COLO668 (cell line): ENCODE results near the gene CRTC3.
"Not testable (repeated sequence)": the region's sequence is repeated elsewhere in the genome, so short reads cannot be mapped to it uniquely, and the experiment has no call there.

ENCODE experiments used
- DNase-seq: peaks from one replicate; lab custom pipeline; 2025; ENCODE audit not compliant: unreplicated experiment; lab: John Stamatoyannopoulos, UW

The CRTC3 gene

DNA sequence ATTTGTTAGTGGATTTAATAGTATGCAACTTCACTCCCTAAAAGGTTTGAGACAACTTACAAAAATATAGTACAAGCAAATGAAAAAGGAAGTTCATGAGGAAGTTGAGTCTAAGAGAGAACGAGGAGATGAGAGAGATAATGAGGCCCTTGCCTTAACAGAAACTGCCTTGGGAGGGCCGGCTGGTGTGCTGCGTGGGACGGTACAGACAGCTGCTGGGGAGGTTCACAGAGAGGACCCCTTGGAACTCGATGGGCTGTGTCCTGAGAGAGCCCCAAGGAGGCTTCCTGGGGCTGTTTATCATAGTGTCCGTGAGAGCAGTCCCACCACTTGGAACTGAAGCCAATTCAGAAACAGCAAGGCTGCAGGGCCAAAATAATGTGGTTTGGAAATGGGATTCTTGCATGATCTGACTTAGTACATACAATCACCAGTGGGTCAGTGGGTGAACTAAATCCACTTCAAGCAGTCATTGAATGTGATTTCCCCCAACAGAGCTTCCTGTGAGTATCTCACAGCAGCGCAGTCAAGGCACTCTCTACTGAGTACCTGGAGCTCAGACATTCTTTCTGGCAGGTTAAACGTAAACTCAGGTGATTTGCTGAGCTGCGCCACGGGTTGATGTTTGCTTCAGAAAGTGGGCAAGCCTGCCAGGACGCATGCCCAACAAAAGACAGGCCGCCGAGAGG is 90.8 kb downstream of the CRTC3 start:
- DNase-seq = no peak

DNA sequence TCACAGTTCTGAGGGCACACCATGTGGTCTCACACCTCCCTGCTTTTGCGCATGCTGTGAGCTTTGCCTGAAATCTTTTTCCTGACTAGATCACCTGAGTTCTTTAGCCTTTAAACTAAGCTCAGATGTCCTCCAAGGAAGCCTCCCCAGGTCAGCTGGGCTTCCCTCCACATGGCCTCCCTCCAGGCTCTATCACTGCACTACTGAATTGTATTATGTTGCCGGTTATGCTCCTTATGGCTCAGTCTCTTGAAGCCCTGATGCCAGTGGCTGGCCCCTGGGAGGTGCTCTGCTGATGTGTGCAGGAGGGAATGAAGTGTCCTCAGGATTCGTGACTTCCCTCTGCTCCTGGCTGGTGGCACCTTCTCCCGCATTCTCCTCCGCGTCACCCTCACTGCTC is 94.1 kb downstream of the CRTC3 start:
- no peak for DNase-seq

DNA sequence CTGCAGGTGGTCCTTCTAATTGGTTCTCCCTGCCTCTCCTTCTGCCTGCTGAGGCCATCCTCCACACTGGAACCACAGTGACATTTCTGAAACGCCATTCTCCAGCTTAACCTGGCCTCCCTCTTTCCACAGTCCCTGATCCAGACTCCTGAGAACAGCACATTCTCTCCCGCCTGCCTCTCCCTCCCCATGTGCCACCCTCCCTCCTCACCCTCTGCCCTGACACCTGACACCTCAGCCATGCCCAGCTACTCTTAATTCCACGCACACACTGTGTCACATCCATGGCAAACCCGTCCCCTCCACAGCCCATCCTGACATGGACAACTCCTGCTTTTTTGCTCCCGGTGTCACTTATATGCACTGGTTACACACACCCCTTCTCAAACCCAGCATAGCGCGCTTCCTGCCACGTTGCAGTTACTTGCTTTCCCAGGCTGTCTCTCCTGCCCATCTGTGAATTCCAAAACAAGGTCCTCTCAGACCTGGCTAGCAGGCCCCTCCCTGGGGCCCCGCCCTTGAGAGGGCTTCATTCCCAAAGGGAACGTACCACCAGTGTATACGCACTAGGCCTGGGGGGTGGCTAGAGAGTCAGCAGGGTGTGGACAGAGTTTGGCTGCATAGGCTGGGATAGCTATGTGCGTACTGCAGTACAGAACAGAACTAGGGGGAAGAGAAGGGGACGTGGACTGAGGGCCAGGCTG is 94.7 kb downstream of the CRTC3 start:
- no peak for DNase-seq

DNA sequence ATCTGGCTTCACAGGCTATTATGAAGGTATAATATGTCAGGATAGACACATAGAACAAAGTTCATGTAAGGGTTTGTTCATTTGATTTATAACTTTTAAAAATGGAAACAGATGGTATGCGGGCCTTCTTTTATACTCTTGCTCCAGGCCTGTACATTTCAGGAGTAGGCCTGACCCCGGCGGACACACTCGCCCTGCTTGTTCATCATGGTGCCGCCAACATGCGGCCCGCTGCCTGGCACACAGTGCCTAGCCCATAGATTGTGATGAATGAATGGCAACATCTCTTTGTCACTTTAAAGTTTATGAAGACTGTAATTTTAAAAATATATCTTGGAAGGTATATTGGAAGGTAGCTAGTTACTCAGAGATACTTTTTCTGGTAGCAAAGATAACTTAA is 95.3 kb downstream of the CRTC3 start:
- DNase-seq = no peak

DNA sequence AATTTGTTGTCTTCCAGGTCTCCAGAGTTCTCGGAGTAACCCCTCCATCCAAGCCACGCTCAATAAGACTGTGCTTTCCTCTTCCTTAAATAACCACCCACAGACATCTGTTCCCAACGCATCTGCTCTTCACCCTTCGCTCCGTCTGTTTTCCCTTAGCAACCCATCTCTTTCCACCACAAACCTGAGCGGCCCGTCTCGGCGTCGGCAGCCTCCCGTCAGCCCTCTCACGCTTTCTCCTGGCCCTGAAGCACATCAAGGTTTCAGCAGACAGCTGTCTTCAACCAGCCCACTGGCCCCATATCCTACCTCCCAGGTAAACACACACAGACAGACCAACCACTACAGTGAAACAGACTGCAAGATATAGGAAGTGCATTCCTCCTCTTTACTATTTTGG is 99.5 kb downstream of the CRTC3 start:
- no peak for DNase-seq

DNA sequence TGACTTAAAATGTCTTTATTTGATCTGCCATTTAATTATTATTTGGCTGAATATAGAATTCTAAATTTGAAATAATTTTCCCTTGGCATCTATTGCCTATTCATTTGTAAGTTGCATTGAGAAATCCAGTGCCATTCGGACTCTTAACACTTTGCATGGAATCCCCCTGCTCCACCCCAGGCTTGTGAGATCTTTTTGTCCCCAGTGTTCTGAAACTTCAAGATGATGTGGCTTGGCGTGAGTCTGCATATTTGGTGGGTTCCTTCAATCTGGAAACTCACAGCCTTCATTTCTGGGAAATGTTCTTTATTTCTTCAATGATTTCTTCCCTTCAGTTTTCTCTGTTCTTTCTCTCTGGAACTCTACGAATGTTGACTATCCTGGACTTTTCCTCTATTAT is 103.6 kb downstream of the CRTC3 start:
- no peak for DNase-seq

DNA sequence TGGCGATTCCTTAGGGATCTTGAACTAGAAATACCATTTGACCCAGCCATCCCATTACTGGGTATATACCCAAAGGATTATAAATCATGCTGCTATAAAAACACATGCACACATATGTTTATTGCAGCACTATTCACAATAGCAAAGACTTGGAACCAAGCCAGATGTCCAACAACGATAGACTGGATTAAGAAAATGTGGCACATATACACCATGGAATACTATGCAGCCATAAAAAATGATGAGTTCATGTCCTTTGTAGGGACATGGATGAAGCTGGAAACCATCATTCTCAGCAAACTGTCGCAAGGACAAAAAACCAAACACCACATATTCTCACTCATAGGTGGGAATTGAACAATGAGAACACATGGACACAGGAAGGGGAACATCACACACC is 107.3 kb downstream of the CRTC3 start:
- DNase-seq = not testable (repeated sequence)

DNA sequence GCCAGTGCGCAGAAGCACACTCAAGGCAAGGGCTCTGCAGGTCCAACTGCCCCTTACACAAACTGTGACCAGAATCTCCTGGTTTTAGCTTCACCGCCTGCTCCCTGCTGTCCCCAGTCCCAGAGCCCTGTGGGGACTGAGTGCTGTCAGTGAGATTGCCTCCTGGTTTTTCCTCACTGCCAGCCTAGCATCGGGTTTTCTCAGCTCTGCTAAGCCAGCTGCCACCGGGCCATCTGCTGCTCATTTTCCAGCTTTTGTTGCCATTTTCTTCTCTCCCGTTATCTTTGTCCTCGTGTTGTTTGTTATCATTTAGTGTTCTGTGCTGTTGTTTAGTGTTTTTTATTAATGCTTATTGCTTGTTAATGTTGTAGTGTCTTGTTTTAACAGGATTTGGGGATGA is 108.0 kb downstream of the CRTC3 start:
- DNase-seq = no peak

DNA sequence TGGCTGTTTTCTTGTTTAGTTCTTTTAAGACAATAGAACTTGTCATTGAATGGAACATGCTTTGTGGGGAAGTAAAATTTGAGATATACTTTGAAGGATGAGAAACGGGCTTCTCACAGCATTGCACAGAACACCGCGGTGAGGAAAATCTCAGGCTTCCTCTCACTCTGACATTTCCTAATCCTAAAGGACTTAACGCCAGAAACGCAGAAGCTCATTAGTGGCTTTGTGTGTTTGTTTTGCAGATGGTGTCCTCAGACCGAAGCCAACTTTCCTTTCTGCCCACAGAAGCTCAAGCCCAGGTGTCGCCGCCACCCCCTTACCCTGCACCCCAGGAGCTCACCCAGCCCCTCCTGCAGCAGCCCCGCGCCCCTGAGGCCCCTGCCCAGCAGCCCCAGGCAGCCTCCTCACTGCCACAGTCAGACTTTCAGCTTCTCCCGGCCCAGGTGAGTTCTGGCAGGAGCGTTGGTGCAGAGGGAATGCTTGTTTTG is 108.5 kb downstream of the CRTC3 start:
- DNase-seq = no peak

DNA sequence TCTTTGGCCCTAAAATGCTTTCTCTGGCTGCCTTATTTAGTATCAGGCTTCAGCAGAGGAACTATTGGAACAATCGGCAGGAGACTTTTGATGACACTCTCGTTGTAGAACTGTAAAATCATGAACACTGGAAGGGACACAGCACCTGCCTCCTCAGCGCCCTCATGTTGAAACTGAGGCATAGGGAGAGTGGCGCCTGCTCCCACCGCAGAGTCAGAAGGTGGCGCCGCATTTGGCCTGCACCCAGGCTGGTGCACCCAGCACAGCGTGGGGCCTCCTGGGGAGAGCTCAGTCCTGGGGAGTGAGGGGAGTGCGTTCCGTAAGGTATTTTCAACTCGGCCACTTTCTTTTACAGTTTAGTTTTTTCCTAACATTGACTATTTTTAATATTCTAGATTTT is 109.2 kb downstream of the CRTC3 start:
- no peak for DNase-seq

DNA sequence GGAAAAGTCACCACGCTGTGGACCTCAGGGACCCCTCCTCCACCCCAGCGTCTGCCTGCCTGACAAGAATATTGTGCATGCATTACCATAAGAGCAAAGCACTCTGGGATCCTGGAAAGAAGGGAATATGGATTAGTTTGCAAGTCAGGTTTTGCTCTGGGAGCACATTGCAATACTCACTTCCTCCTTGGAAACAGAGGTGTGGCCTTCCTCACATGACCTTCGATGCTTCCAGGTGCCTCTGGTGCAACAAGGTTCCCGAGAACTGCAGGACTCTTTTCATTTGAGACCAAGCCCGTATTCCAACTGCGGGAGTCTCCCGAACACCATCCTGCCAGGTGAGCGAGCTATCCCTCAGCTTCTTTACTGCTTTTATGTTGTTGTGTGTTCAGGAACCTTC is 111.1 kb downstream of the CRTC3 start:
- DNase-seq = no peak

DNA sequence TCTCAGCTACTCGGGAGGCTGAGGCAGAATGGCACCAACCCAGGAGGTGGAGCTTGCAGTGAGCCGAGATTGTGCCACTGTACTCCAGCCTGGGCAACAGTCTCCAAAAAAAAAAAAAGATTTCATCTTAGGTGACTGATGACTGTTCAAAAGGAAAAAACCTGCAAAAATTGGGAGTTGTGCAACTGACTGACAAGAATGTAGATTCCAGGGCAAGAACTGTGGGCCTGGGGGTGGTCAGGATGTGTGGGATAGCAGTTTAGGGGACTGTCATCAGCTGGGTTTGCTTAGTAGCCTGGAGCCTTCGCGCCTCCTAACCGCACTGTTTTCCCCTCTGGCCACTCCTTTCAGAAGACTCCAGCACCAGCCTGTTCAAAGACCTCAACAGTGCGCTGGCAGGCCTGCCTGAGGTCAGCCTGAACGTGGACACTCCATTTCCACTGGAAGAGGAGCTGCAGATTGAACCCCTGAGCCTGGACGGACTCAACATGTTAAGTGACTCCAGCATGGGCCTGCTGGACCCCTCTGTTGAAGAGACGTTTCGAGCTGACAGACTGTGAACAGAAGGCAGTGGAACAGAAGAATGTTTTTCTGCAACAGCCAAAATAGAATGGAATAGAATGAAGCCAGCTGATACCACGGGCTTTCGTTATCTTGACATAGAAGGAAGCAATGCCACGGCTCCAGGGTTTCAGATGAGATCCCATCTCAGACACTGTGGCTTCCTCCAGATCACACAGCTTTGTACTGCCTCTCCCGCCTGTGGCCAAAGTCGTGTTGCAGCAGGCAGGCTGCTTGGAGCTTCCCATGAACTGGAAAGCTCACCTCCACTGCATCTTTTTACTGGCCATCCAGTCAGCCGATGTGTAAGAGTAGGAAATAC is 112.1 kb downstream of the CRTC3 start:
- no peak for DNase-seq

DNA sequence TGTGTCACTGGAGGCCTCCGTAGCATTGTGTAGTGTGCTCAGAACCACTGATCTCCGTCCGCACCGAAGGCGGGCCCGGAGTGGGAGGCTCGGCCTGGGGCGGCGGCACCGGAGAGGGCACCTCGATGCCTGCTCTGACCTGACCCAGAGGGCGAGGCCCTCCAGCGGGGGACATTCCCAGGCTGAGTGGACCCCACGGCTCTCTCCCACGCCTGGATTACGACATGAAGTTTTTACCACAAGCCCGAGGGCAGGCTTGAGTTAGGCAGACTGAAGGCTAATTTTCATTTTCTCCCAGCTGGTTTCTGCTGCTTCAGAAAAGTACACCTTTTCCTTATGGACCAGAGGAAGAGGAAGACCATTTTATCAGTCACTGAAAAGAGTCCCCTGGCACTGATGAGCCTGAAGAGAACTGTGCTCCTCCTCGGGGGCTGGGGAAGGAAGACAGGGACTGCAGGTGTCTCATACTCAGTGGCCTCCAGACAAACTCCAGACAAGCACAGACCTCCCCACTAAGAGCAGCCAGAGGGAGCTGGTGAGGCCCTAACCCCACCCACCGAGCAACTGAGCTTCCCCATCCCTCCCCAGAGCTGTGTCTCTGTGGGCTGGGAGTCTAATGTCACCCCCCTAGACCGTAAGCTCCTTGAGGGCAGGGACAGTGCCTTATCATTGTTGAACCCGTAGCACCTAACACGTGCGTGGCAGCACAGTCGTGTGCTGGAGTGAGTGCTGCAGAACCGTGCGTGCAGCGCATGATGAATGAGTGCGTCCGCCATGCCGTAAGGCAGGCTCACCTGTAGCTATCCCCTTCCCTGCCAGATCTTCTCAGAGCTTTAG is 113.0 kb downstream of the CRTC3 start:
- DNase-seq = no peak

DNA sequence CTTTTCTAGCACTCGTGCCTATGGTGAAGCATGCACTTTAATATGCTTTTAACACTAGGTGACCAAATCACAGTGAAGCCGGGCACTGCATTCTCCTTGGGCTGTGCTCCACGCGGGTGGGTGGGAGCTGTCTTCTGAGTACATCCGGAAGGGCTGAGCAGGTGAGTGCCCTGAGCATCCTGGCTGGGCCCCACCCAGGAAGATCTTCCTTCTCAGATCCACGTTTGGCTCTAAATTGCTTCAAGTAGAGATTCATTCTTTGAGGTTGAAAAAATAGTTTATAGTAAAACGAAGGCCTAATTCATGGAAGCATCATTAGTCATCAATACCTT is 113.5 kb downstream of the CRTC3 start:
- no peak for DNase-seq

DNA sequence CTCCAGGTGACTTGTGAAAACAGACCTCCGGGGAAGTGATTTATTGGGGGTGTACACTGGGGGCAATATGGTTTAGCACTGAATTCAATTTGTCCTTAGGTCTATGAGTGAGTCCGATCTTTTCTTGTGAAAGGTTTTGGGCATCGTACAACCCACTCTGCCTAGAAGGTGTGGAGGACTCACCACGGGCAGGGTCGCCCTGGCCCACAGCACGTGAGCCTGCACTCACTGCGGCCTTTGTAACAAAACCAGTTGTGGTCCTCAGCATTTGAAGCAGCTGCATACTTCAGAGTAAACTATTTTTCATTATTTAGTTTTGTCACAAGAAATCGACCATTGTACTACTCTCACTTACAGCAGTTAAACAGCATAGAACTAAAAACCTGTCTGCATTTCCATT is 114.8 kb downstream of the CRTC3 start:
- no peak for DNase-seq

DNA sequence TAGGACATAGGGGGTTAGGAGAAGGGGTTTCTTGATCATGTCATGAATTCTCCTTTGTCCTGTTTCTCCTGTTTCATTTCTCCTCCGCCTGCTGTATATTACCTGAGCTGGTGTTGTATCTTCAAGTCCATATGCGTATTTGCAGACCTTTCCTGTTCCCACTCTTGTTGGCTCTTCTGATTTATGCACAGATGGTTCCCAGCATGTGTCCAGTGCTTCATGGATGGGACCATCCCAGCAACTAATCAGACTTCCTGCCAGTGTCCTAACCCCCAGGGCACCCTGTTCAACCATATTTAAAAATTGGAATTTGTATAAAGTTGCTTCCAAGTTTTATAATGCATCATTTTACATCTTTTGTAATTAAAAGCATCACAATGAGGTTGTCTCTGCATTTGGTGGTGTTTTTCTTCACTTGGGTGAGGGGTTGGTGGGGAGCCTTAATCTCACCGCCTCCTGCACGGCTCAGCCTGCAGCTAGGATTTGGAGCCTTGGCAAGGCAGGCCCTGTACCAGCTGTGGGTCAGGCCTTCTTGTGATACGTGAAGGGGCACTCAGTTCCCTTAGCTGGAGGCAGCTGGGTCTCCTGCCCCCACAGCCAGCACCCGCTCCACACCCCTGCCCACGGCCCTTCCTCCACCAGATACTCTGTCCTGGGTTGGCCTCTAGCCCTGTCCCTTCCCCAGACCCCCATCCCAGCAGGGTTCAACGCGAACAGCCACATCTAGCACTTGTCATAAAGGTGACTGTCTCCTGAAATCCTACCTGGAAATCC is 115.4 kb downstream of the CRTC3 start:
- DNase-seq = no peak

DNA sequence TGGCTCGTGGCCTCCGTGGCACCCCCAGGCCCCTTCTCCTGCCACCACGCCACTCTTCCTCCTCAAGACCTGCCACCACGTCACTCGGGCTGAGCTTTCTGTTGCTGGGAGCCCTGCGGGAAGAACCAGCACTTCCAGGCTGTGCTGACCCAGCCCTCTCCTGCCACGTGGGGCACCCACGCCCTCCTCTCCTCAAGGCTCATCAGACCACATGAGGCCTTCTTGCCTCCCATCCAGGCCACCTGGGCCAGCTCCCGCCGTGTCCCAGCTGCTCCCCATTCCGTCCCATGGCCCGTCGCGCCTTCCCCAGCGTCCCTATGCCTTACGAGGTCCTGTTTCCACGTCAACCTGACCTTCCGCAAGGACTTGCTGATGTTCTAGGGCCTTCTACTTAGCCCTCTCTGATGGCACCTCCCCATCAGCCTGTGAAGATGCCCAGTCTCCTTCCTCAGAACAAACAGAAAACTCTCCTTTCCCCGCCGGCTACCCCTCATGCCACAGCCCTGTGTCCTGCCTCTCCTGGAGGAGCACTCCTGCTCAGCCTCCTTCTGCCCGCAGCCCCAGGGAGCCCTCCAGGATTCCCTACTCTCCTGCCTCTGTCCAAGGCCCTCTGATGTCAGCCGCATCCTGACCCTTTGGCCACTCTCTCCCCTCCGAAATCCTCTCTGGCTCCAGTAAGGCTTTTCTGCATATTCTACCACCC is 116.3 kb downstream of the CRTC3 start:
- no peak for DNase-seq

DNA sequence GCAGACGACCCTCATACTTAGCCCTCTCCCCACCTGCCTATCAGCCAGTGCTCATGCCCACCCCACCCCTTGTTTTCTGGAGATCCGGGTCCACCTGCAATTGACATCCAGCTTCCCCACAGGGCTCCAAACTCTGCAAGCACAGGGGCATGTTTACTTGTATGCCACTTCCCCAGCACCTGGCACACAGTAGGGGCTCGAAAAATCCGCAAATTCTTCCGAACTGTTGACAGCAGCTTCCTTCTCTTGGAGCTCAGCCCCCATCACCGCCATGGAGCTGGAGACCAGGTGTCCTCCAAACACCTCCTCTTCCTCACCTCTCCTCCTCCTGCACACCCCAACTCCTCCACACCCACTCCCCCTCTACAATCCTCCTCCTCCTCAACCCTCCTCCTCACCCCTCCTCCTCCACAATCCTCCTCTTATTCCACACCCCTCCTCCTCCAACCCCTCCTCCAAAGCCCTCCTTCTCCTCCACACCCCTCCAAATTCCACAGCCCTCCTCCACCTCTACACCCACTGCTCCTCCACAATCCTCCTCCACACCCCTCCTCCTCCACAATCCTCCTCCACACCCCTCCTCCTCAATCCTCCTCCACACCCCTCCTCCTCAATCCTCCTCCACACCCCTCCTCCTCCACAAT is 117.1 kb downstream of the CRTC3 start:
- no peak for DNase-seq

DNA sequence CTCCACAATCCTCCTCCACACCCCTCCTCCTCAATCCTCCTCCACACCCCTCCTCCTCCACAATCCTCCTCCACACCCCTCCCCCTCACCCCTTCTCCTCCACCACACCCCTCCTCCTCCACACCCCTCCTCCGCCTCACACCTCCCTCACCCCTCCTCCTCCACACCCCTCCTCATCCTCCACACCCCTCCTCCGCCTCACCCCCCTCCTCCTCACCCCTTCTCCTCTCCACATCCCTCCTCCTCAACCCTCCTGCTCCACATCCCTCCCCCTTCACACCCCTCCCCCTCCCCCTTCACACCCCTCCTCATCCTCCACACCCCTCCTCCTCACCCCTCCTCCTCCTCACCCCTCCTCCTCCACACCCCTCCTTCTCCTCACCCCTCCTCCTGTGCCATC is 117.6 kb downstream of the CRTC3 start:
- no peak for DNase-seq
